Superior temporal gyrus (tissue), 1 donor: ENCODE data around the gene PRDM2.

Experiments
- DNase-seq: peaks from one replicate; pipeline ENCODE4 v3.0.0-alpha.2; 2016; ENCODE audit errors: extremely low spot score

The PRDM2 gene

DNA sequence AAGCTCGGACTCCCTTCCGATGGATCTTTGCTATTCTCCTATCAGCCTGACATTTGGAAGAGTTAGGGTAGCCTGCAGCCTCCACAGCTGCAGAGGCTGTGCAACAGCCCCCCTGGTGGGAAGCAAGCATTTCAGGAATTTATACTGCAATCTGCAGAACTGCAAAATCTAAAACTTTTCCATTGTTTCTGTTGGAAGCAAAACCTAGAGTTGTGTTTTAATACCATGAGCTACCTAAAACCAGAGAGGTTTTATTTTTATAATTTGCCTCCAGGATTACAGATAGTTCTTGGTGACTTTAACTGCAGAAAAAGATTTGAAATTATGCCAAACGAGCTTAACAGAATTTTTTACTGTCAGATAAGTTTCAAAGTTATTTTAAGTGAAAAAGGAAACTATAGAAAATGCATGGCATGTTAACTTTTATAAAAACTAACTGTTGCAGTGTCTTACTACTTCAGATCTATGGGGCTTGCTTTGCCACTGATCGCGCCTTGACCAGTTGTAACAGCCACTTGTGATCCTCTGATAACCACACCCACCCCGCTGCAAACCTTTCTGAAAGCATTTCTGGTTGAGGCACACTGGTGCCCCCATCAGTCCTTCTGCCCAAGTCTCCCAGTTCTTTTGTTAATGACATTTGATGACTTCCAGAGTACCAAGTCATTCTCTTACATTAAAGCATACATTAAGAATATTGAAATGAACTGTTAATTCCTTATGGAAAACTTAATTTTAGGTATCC is 64.8 kb downstream of the PRDM2 start:
- peak; percentile 40 for DNase-seq

DNA sequence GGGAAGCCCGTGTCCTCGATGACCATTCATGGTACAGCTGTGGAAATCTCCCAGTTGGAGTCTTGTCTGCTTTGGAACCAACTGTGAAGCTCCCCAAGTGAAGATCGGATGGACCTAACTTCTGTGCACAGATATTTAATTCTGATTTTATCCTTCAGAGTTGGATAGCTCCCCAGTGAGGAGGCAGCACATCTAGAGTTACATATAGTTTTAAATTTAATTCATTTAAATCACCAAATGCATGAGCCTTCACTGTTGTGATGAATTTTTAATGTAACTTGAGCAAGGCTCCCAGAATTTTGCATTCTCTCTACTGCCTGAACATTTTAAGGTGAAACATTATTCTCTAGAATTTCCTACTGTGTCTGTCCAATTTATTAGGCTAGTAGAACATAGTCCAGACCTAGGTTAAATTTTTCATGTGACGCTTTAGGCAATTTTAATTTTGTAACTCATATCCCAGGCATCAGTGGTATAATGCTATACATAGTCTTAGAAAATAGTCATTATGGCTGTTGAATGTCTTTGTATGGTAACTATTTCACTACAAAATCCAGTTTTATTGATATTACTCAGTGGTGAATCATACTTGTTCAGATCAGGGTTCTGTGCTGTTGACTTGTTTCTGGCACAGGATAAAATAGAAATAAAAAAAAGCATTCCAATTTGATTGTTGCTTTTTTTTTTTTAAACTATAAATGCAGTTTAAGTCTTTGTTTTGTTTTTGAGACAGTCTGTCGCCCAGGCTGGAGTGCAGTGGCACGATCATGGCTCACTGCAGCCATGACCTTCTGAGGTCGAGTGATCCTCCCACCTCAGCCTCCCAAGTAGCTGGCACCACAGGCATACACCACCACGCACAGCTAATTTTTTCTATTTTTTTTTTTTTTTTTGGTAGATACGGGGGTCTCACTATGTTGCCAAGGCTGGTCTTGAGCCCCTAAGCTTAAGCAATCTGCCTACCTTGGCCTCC is 66.9 kb downstream of the PRDM2 start:
- peak; percentile 44 for DNase-seq

DNA sequence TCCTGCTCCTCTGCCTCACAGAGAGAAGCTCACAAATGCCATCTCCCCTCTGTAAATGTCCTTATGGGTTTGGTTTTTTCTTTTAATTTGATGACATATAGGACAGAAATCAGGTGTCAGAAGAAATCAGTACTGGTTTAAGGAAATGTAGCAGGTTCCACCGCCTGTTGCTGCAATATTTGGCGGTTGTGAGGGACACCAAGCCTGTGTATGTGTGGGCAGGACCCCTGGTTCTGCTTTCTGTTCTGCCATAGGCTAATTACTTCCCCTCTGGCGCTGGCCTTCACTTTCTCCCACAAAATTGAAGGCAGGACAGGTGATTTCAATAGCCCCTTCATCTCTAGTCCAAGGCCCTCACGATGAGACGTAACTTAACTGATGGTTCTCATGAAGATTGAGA is 69.2 kb downstream of the PRDM2 start:
- no peak for DNase-seq

DNA sequence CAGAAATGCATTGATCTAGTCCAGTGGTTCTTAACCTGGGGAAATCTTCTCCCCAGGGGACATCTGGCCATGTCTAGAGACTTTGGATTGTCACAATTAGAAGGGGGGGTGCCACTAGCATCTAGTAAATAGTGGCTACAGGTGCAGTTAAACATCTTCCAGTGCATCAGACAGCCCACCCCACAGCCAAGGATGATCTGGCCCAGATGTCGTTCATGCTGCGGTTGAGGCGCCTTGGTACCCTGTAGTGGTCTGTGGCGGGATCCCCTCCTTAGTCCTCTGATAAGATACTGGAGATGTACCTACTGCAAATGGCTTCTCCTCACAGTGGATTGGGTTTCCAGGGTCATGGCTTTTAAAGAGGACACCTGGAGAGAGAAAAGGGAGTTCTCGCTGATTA is 69.8 kb downstream of the PRDM2 start:
- no peak for DNase-seq

DNA sequence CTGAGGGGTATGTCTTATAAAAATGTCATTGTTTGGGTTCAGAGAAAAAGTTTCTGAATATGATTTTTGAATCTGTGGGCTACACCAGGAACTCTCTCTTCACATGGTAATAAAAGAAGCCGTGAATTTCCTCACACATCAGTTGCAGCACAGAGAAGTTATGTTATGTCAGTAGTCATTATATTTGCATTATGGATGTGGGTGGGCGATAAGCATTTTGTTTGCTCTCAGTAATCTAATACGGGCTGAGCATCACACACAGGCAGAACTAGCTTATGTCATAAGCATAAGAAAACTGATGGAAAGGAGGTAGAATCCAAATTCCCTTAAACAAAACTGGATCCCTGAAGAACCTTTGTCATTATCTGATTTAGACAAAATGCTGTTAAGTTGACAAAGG is 70.8 kb downstream of the PRDM2 start:
- no peak for DNase-seq

DNA sequence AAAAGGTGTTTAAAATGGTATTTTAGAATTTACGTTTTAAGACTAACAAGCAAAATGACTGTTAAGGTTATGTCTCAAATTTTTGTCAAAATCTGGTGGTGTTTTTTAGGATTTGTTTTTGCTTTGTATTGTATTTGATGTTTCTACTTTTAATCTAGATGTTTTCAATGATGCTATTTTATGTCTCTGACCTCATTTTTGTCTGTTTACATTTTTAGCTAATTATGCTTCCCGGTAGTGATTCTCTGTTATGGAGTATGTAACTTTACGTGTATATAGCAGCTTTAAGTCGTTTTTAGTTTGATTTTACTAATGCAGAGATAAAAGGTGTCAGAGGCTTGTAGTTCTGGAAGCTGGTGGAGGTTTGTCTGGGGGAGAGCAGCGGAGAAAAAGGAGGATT is 71.8 kb downstream of the PRDM2 start:
- no peak for DNase-seq

DNA sequence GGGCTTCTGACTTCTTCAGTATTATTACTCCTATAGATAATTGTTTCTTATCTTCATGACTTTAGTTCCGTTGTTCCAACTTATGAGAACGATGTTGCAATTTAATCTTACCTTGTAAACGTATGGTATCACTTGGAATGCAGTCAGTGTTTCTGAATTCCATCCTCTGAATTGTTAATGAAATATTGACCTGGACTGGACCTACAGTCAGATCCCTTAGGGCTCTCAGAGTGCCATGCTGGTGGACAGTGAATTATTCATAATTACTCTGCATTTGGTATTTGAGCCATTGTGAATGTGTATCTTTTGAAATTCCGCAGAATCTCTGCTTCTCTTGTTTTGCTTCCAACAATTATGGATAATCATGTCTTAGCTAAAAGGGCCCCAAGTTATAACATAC is 72.3 kb downstream of the PRDM2 start:
- DNase-seq: no peak

DNA sequence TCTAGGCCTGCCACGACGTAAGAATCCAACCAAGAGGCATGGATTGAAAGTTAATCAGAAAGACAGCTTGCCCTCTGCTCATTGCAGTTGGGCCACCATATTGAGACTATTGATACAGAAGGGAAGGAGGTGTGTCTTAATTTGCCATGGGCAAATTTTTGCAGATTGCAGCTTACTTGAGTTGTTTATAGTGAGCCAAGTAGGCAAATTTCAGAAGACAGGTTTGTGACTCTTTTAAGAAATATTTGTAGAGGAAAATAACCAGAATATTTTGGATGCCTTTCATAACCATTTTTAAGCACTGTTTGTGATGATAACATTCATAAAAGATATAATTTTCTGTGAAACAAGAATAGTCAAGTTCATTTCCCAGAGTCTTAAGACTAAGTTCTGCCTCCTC is 74.1 kb downstream of the PRDM2 start:
- no peak for DNase-seq

DNA sequence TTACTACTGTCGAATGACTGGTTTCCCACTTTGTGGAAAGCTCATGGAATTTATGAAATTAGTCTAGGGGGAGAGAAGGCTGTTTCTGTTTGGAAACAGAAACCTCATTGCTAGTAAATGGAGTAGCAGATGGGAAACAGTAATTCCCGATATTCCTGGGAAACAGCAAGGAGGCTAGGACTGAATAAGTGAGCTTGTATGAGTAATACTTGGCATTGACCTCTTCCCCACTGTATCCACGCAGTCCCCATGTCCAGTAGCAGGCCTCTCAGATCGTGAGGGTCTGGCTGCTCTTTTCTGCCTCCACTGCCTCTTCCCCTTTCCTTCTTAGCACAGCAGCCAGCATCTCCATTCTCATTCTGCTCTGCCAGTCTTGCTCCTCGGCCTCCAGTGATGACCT is 75.5 kb downstream of the PRDM2 start:
- DNase-seq: no peak

DNA sequence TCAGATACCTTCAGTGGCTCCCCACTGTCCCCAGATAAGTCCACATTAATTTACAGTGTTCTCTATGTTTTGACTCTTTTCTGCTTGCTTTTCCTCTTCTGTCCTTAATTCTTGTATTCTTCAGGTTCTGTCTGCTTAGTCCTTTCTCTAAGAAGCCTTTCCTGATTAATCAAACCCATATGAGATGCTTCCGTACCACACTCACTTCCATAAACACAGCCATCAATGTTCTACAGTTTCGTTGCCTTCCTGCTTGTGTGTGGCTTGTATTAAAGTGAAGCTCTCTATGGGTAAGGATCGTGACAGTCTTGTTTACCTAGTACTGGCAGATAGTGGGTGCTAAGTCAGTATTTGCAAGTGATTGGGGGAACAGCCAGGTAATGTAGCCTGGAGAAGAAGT is 75.9 kb downstream of the PRDM2 start:
- DNase-seq: no peak

DNA sequence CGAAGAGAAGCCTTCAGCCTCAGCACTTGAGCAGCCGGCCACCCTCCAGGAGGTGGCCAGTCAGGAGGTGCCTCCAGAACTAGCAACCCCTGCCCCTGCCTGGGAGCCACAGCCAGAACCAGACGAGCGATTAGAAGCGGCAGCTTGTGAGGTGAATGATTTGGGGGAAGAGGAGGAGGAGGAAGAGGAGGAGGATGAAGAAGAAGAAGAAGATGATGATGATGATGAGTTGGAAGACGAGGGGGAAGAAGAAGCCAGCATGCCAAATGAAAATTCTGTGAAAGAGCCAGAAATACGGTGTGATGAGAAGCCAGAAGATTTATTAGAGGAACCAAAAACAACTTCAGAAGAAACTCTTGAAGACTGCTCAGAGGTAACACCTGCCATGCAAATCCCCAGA is 78.4 kb downstream of the PRDM2 start:
- no peak for DNase-seq

DNA sequence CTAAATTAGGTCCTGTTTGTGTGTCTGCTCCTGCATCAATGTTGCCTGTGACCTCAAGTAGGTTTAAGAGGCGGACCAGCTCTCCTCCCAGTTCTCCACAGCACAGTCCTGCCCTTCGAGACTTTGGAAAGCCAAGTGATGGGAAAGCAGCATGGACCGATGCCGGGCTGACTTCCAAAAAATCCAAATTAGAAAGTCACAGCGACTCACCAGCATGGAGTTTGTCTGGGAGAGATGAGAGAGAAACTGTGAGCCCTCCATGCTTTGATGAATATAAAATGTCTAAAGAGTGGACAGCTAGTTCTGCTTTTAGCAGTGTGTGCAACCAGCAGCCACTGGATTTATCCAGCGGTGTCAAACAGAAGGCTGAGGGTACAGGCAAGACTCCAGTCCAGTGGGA is 79.9 kb downstream of the PRDM2 start:
- DNase-seq: no peak

DNA sequence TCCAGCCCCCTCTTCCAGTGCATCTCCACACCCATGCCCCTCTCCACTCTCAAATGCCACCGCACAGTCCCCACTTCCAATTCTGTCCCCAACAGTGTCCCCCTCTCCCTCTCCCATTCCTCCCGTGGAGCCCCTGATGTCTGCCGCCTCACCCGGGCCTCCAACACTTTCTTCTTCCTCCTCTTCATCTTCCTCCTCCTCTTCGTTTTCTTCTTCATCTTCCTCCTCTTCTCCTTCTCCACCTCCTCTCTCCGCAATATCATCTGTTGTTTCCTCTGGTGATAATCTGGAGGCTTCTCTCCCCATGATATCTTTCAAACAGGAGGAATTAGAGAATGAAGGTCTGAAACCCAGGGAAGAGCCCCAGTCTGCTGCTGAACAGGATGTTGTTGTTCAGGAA is 80.8 kb downstream of the PRDM2 start:
- DNase-seq: no peak

DNA sequence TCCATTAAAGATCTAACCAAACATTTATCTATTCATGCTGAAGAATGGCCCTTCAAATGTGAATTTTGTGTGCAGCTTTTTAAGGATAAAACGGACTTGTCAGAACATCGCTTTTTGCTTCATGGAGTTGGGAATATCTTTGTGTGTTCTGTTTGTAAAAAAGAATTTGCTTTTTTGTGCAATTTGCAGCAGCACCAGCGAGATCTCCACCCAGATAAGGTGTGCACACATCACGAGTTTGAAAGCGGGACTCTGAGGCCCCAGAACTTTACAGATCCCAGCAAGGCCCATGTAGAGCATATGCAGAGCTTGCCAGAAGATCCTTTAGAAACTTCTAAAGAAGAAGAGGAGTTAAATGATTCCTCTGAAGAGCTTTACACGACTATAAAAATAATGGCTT is 81.2 kb downstream of the PRDM2 start:
- no peak for DNase-seq

DNA sequence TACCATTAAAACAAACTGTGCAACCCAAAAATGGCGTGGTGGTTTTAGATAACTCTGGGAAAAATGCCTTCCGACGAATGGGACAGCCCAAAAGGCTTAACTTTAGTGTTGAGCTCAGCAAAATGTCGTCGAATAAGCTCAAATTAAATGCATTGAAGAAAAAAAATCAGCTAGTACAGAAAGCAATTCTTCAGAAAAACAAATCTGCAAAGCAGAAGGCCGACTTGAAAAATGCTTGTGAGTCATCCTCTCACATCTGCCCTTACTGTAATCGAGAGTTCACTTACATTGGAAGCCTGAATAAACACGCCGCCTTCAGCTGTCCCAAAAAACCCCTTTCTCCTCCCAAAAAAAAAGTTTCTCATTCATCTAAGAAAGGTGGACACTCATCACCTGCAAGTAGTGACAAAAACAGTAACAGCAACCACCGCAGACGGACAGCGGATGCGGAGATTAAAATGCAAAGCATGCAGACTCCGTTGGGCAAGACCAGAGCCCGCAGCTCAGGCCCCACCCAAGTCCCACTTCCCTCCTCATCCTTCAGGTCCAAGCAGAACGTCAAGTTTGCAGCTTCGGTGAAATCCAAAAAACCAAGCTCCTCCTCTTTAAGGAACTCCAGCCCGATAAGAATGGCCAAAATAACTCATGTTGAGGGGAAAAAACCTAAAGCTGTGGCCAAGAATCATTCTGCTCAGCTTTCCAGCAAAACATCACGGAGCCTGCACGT is 82.1 kb downstream of the PRDM2 start:
- DNase-seq: peak; percentile 42

DNA sequence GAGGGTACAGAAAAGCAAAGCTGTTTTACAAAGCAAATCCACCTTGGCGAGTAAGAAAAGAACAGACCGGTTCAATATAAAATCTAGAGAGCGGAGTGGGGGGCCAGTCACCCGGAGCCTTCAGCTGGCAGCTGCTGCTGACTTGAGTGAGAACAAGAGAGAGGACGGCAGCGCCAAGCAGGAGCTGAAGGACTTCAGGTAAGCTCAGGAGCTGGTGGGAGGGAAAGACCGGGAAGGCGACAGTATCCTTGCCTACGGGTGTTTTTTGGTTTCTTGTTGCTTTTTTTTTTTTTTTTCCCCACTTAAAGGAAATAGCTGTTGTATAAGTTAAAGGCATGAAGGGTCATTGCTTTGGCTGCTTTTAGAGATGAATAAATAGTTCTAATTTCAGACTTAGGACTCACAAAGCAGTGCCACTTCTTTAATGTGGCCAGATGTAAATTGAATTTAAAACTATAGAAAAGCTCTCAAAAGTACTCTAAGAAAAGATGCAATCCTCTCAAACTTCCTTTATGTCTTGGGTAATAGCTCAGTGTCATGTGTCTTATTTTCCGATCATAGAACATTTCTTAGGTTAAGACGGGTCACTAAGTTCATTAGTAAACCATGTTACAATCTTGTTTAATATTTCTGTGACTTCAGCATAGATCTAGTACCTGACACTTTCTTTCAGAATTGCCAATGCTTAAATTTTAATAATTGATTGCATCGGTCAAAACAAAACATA is 82.8 kb downstream of the PRDM2 start:
- DNase-seq: no peak

DNA sequence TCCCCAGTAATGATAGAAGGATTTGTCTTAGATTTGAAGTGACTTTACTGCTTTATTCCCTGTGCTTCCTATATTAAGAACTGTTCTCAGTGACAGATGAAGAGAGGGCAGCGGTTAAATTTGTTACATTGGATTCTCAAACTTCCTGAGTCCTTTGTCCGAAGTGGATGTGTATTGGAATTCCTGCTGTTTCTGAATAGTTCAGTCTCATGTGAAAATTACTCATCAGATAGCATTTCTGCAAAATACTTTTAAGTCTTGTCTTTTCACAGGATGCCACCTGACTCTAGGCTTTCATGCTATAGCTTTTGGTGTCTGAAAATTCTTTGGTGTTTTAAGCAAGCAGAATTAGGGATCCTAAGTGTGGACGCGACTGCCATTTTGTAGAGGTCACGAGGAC is 83.6 kb downstream of the PRDM2 start:
- peak; percentile 36 for DNase-seq

DNA sequence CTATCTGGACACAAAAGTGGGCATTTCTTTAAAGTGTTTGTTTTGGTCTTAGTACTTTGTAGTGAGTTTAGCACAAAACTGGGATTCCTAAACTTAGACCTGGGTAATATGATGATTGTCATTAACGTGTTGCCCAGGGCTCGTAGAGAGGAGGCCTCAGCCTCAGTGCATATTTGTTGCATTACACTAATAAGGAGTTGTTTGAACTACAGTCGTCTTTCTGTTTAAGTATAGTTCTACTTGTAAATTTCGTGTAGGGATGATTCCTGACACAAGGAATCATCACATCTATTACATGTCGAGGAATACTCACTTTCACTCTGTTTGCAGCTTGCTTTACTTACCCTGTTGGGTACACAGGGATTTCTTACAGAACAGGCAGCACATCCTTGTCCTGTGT is 85.0 kb downstream of the PRDM2 start:
- peak; percentile 41 for DNase-seq

DNA sequence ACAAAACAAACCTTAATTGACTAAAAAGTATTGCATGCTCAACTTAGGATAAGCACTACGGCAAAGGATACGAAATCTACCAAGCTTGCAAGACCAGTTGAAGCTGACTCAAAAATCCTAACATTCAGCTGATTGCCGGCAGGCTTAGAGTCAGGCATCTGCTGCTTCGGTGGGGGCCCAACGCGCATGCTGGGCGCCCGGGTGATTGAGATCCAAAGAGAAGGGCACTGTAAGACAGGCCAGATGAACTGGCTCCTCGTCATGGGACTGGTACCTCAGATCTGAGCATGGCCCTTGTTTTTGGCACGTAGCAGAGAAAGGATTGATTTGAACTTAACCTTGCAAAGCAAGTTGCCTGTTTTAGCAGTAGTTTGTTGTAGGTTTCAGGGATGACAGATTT is 86.6 kb downstream of the PRDM2 start:
- DNase-seq: no peak

DNA sequence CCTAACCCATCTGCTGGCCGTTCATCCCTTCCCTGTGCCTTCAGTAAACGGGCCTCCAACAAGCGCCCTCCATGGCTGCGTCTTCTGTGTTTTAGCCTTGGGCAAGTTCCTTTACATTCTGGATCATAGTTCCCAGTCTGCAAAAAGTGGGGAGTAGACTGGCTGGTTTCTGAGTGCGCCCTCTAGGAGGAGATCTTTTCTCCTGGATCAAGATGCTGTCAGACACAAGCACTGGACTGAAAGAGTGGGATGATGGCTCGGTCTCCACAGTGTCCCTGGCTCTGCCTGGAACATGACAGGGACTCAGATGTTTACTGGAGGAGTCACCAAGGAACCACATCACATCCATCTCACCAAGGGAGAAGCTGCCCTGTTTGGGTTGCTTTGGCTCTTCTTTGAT is 88.8 kb downstream of the PRDM2 start:
- no peak for DNase-seq

DNA sequence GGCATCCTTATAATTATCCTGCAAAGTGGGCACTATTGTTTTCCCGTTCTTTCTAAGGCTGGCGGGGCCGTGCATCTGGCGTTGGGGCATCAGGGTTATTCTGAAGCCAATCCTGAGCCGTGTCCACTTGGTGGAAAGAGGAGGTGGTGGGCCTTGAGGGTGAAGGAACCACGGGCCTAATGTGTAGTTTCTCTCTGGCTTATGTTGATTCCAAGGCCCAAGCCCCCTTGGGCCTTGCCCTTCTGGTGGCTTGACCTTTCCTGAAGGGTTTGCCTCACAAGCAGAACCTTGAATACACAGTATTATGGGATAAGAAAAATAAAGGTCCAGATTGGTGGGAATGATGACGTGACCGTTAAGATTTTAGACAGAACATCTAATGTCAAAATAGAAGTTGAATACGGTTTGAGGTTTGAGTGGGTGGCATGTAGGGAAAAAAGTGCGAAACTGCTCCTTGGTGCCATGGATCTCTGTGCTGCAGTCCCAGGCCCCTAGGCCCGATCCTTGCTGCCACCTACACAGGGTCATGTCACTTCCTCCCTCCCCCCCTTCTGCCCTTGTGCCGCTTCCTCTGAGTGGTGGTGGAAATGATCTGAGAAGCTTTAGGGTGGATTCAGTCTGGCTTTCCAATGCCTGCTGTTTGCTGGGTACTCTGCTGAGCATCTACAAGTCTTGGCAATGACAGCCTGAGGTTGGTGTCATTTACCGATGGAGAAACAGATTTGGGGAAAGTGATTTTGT is 90.5 kb downstream of the PRDM2 start:
- no peak for DNase-seq
